HepG2 (cell line): Measurements from ENCODE around the gene GPT2. TPM values are rescaled to one million over a fixed set of nuclear protein-coding genes. Genes with fewer than 3 reads are reported as not detected.

ENCODE experiments used
- FOXA3 ChIP-seq: IDR thresholded peaks from 2 replicates; pipeline ENCODE4 v1.6.1; 2016; ENCODE audit warnings: missing genetic modification reagents, missing compliant biosample characterization
- FOXO4 ChIP-seq: sonication (generic); formaldehyde crosslinking; conservative IDR thresholded peaks from 2 replicates; pipeline ENCODE4 v1.8.1; 2023; ENCODE audit warnings: missing genetic modification reagents
- GMEB1 ChIP-seq: sonication (generic); formaldehyde crosslinking; IDR thresholded peaks from 2 replicates; pipeline ENCODE4 v1.5.1; 2020; ENCODE audit warnings: missing genetic modification reagents, mild to moderate bottlenecking, borderline replicate concordance
- HOMEZ ChIP-seq: IDR thresholded peaks from 2 replicates; pipeline ENCODE4 v1.6.1; 2016; ENCODE audit warnings: low read depth
- IRX3 ChIP-seq: sonication (generic); formaldehyde crosslinking; IDR thresholded peaks from 2 replicates; pipeline ENCODE4 v1.8.1; 2023; ENCODE audit warnings: mild to moderate bottlenecking, low read depth, missing genetic modification reagents, borderline replicate concordance
- MATR3 ChIP-seq: sonication (generic); formaldehyde crosslinking; IDR thresholded peaks from 2 replicates; pipeline ENCODE4 v1.4.0; 2020; ENCODE audit warnings: missing genetic modification reagents
- MTA1 ChIP-seq: sonication (generic); formaldehyde crosslinking; IDR thresholded peaks from 2 replicates; pipeline ENCODE4 v1.4.0; 2020; ENCODE audit warnings: missing genetic modification reagents, mild to moderate bottlenecking, borderline replicate concordance
- MXD4 ChIP-seq: IDR thresholded peaks from 2 replicates; pipeline ENCODE4 v1.6.1; 2016; ENCODE audit warnings: mild to moderate bottlenecking, missing biosample characterization, missing genetic modification reagents
- NFKB2 ChIP-seq: sonication (generic); formaldehyde crosslinking; IDR thresholded peaks from 2 replicates; pipeline ENCODE4 v1.4.0; 2020; ENCODE audit warnings: missing genetic modification reagents, borderline replicate concordance
- PLSCR1 ChIP-seq: sonication (generic); formaldehyde crosslinking; IDR thresholded peaks from 2 replicates; pipeline ENCODE4 v1.5.0; 2020; ENCODE audit warnings: missing genetic modification reagents, mild to moderate bottlenecking, borderline replicate concordance
- PPARG ChIP-seq: conservative IDR thresholded peaks from 2 replicates; pipeline ENCODE4 v1.6.1; 2016; ENCODE audit warnings: missing biosample characterization, missing genetic modification reagents
- RBFOX2 ChIP-seq: fragments of 200-400 bp; formaldehyde crosslinking; IDR thresholded peaks from 2 replicates; pipeline ENCODE4 v1.6.1; 2017; ENCODE audit warnings: low read depth, mild to moderate bottlenecking, low read length
- SAP130 ChIP-seq: IDR thresholded peaks from 2 replicates; pipeline ENCODE4 v1.6.1; 2016; ENCODE audit warnings: low read depth
- SPEN ChIP-seq: sonication (generic); formaldehyde crosslinking; IDR thresholded peaks from 2 replicates; pipeline ENCODE4 v1.5.1; 2020; ENCODE audit warnings: low read depth, mild to moderate bottlenecking, missing genetic modification reagents
- TEF ChIP-seq: sonication (generic); formaldehyde crosslinking; IDR thresholded peaks from 2 replicates; pipeline ENCODE4 v1.5.0; 2020; ENCODE audit warnings: missing genetic modification reagents
- TIGD3 ChIP-seq: sonication (generic); formaldehyde crosslinking; IDR thresholded peaks from 2 replicates; pipeline ENCODE4 v1.5.1; 2020; ENCODE audit warnings: mild to moderate bottlenecking, missing genetic modification reagents, borderline replicate concordance
- ZNF430 ChIP-seq: sonication (generic); formaldehyde crosslinking; IDR thresholded peaks from 2 replicates; pipeline ENCODE4 v1.9.0; 2021; ENCODE audit warnings: mild to moderate bottlenecking, missing genetic modification reagents
- ZSCAN12 ChIP-seq: sonication (generic); formaldehyde crosslinking; IDR thresholded peaks from 2 replicates; pipeline ENCODE4 v1.9.0; 2021; ENCODE audit warnings: mild to moderate bottlenecking, missing genetic modification reagents
- ZSCAN30 ChIP-seq: sonication (generic); formaldehyde crosslinking; IDR thresholded peaks from 2 replicates; pipeline ENCODE4 v1.5.0; 2020; ENCODE audit warnings: mild to moderate bottlenecking, missing genetic modification reagents
- polyA plus RNA-seq, 8 experiments: library from polyadenylated mRNA; depleted of rRNA in 3 of 8; stranded (reverse) in 7 of 8; unstranded in 1 of 8; fragments of >200 nt; fragmentation: Illumina TruSeq in 4 of 8; extraction: Trizol in 4 of 8; gene quantifications; 2 replicates each; pipeline versions ENCODE4 v1.2.1 to v1.2.3, GENCODE V29; 2011 to 2016; ENCODE audit warnings: low read depth in 4 of 8, missing spikeins in 1 of 8, mixed read lengths in 1 of 8; ENCODE audit not compliant: insufficient read depth in 1 of 8
- total RNA-seq, 5 experiments: library from RNA; depleted of rRNA; stranded (reverse); fragments of >200 nt; fragmentation: Illumina TruSeq; extraction: Trizol; gene quantifications; 2 replicates each; pipeline ENCODE4 v1.2.3, GENCODE V29; 2016; ENCODE audit warnings: low read depth in 1 of 5

Gene GPT2
- total and polyA plus RNA-seq, 2 of the 13 experiments (the other 11 are each of a cell fraction or from before 2014, with no cell fraction given) = 138 to 267 TPM

GRCh38 chr16:46973207-46973995, 89.2 kb downstream of the GPT2 start, which contains the start of gene DNAJA2 (continued):
- TF ChIP-seq TEF (peak; percentile 79), MXD4 (CRISPR knock-in tag) (peak; percentile 41), PPARG (CRISPR knock-in tag) (peak; percentile 90), FOXO4 (CRISPR knock-in tag) (0 out of 2 replicates have a peak, but pooled peaks have one; percentile 90), SAP130 (CRISPR knock-in tag) (peak; percentile 85), PLSCR1 (CRISPR knock-in tag) (no peak), IRX3 (CRISPR knock-in tag) (peak; percentile 82; the same call in 1 of the 2 replicates), RBFOX2 (peak; percentile 99), FOXA3 (CRISPR knock-in tag) (no peak), ZSCAN30 (CRISPR knock-in tag) (no peak), NFKB2 (CRISPR knock-in tag) (peak; percentile 95), TIGD3 (CRISPR knock-in tag) (0 out of 2 replicates have a peak, but pooled peaks have one; percentile 52), SPEN (CRISPR knock-in tag) (peak; percentile 97), GMEB1 (peak; percentile 99), MTA1 (CRISPR knock-in tag) (peak; percentile 66; the same call in 1 of the 2 replicates), ZSCAN12 (peak; percentile 92), ZNF430 (CRISPR knock-in tag) (peak; percentile 69; the same call in 1 of the 2 replicates), HOMEZ (CRISPR knock-in tag) (peak; percentile 78; the same call in 1 of the 2 replicates), MATR3 (CRISPR knock-in tag) (no peak)
